Keratinocyte (primary cell): ENCODE measurements around the gene GBX2.

Experiments
- EZH2 ChIP-seq: IDR thresholded peaks from one replicate; pipeline ENCODE4 v1.6.1; 2012; ENCODE audit warnings: inconsistent platforms, mild to moderate bottlenecking, low read length, moderate library complexity
- TF ChIP-seq, protein P1 (sequence below), 3 experiments: IDR thresholded peaks in 1 of 3; conservative IDR thresholded peaks in 1 of 3; optimal IDR thresholded peaks in 1 of 3; 2 replicates in 2 of 3; 3 replicates in 1 of 3; pipeline versions ENCODE3 to v1.5.1; 2011; ENCODE audit warnings: low read length in 3 of 3, mild to moderate bottlenecking in 3 of 3, moderate library complexity in 2 of 3, control low read depth in 1 of 3, inconsistent platforms in 1 of 3; ENCODE audit not compliant: insufficient read depth in 2 of 3; ENCODE audit errors: extremely low read depth in 1 of 3

DNA sequence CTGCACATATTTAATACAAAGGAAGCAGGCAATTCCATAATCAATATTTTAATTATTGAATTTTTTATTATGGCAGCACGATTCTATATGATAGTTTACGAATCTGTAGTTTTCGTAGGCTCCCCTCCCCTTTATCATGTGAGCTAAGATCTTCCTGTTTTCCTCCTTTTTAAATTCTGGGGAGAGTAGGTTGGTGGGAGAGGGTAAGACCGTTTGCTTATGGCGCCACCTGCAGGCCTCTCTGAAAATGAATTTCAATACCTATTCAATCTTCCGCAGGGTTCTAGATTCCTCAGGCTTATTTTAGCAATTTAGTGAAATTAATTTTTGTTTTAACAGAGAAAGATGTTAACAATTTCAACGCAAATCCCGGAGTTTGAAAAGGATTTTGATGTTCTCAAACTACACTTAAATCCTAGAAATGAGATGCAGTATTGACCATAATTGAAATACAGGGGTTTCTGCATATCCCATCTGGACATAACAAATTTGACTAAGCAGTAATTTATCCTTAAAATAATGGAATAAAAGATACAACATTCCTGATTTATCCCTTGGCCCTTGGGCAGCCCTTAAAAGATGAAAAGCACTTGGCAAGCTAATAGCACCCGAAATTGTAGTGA is 12.8 kb upstream of the GBX2 start:
- no peak for TF ChIP-seq EZH2
- TF ChIP-seq, protein P1, sequence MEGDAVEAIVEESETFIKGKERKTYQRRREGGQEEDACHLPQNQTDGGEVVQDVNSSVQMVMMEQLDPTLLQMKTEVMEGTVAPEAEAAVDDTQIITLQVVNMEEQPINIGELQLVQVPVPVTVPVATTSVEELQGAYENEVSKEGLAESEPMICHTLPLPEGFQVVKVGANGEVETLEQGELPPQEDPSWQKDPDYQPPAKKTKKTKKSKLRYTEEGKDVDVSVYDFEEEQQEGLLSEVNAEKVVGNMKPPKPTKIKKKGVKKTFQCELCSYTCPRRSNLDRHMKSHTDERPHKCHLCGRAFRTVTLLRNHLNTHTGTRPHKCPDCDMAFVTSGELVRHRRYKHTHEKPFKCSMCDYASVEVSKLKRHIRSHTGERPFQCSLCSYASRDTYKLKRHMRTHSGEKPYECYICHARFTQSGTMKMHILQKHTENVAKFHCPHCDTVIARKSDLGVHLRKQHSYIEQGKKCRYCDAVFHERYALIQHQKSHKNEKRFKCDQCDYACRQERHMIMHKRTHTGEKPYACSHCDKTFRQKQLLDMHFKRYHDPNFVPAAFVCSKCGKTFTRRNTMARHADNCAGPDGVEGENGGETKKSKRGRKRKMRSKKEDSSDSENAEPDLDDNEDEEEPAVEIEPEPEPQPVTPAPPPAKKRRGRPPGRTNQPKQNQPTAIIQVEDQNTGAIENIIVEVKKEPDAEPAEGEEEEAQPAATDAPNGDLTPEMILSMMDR (optimal IDR thresholded peaks at IDR 0.05 in 1 of 3, IDR thresholded peaks at IDR 0.05 in 1 of 3, conservative IDR thresholded peaks at IDR 0.05 in 1 of 3; ENCODE audit: extremely low read depth in 1 of 3, insufficient read depth in 2 of 3, low read length in 3 of 3): peak; percentile 55 to 66 (median 64)
